HG02763 (cell line): ENCODE data around the gene EZR.
"Not testable (repeated sequence)": the region's sequence is repeated elsewhere in the genome, so short reads cannot be mapped to it uniquely, and the experiment has no call there.

Source experiments
- ATAC-seq: cut with Tn5 transposase; IDR thresholded peaks from one replicate; pipeline ENCODE4 v1.9.1; 2021; ENCODE audit warnings: mild to moderate bottlenecking, moderate library complexity; ENCODE audit not compliant: unreplicated experiment

The EZR gene

DNA sequence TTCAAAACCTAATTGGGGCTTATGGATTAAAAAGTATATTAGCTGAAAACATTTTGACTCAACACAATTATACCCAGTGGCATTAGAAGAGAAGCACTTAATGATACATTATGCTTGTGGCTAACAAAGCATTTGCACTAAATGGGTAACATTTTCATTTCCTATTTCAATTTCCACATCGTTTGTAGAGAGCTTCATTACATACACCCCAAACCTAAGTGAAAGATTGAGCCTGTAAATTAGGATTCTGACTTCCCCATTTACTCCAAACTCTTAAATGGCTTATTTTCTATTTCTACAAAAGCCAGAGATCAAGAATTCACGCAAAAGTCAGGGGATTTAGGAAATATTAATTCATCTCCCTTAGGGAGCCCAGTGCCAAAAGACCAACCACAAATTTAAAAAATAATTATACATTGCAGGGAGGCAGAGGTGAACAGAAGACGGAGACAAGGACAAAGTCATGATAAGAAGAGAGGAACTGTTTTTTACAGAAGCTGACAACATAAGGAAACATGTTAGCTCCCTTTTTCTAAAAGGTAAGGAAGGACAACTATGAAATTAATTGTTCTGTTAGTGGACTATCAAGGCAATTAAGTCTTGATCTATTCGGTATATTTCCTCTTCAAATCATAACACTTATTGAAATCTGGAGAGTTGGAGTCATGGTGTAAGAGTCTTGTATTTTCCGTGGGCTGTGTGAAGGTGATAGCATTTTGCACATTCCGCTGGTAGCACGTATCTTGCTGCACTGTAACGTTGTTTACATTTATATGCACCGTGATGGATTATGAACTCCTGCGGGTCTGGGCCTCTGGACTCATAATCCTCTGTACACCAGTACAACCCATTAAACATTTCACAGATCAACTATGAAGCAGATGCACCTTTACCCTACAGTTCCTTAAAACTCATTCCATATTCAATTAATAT lies 24.8 kb upstream of the EZR start:
- ATAC-seq = no peak

DNA sequence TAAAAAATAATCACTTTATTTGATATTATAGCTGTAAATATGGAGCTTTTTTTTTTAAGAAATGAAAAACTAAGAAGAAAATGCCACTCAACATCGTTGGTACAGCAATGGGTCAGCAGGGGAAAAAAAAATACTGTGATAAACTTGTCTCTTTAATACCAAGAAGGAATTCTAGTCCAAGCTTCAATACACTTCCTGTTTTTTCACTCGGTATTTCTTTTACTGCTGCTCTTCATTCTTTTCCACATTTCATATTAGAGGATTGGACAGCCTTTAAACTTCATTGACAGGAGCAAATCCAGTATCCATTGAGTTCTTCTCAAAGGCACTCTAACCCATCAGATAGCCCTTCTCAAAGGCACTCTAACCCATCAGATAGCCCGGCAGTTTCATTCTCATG lies 22.2 kb upstream of the EZR start:
- ATAC-seq = no peak

DNA sequence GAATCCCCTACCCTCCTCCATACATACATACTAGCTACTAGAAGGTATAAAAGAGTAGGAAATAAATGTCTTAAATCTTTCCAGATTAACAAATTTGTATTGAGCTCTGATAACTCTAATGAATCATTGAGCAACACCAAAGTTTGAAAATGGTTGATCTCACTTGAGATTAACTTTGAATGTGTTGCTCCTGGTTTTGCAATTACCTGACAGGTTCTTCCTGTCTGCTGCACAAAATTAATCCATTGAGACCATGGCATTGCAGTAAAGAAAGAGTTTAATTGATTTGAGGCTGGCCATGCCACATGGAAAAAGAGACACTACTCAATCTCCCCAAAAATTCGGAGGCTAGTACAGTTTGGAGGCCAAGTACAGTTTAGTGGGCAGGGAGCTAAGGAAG lies 21.3 kb upstream of the EZR start:
- no peak for ATAC-seq

DNA sequence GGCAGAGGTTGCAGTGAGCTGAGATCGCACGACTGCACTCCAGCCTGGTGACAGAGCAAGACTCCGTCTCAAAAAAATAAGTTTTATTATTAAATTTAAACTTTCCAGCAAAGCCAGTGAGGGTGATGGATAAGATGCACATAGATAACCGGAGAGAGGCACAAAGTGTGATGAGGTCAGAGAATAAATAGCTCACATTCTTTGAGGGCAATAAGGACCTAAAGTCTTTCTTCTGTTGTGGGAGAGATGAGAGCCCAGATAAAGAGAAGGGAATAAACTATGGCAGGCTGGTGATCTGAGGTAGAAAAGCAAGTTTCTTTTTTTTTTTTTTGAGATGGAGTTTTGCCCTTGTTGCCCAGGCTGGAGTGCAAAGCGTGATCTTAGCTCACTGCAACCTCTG lies 20.6 kb upstream of the EZR start:
- no peak for ATAC-seq

DNA sequence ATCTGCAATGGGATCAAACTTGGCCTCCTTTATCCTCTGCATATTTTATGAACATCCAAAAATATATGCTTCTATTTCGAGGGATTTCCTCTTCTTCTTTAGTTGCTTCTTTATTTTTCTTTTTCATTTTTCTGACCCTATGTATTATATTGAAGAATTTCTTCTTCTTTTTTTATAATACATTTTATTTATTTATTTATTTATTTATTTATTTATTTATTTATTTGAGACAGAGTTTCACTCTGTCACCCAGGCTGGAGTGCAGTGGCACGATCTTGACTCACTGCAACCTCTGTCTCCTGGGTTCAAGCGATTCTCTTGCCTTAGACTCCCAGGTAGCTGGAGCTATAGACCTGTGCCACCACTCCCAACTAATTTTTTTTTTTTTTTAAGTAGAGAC lies 19.6 kb upstream of the EZR start:
- not testable (repeated sequence) for ATAC-seq

DNA sequence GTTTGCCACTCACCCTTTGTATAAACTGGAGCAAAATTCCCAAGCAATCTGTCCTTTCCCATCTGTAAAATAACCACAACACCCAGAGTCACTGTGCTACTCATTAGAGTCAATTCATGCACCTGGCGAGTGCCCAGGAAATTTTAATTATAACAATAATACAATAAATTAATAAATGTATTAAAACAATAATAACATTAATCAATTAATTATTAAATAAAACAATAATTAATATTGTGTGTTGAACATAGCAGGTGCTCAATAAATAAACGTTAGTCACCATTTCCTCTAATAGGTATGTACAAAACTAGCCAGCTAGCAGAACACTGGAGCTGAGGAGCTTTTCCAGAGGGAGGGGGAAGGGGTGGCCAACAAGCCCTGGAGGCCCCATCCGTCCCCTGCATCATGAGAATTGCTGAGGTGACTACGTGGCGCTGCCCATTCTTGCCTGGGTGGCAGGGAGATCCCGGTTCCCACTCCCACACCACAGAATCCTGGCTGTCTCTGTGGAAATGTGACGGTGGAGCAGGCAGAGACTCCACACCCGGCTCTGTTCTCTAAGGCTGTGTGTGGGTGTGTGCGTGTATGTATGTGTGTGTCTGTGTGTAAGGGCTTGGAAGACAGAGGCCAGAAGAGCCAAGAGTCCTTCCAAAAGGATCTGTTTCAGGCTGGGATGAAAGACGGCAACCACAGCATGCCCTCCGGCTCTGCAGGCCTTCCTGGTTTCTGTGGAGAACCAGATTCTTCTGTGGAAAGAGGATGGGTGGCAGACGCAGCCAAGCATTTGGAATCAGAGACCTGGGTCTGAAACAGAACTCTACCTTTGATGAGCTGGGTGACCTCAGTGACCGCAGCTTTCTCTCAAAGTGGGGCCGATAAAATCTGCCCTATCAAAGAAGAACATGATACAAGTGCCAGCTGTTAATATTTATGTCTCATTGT lies 18.8 kb upstream of the EZR start:
- ATAC-seq = no peak

DNA sequence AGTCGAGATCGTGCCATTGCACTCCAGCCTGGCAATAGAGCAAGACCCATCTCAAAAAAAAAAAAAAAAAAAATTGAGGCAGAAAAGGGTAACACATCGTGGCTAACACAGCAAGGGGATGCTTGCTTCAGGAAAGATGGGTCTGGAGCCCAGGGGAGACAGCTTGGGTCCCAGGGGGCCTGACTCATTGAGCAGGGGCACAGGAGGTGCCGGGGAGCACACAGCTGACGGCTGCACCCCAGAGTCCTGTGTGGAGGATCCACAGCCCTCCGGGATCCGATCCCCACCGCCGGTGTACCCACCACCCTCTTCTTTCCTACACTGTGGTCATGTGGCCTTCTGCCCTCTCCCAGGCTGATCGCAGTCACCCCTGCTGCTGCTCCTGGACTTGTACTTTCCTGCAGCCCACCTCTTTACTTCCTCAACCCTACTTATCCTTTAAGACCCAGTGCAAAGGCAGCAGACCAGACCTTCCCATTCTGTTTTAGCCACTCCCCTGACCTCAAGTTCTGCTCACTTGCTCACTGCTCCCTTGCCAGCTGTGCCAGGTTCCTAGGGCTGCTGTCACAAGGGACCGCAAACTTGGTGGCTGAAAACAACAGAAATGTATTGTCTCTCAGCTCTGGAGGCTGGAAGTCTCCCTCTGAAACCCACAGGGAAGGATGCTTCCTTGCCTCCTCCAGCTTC lies 17.6 kb upstream of the EZR start:
- no peak for ATAC-seq

DNA sequence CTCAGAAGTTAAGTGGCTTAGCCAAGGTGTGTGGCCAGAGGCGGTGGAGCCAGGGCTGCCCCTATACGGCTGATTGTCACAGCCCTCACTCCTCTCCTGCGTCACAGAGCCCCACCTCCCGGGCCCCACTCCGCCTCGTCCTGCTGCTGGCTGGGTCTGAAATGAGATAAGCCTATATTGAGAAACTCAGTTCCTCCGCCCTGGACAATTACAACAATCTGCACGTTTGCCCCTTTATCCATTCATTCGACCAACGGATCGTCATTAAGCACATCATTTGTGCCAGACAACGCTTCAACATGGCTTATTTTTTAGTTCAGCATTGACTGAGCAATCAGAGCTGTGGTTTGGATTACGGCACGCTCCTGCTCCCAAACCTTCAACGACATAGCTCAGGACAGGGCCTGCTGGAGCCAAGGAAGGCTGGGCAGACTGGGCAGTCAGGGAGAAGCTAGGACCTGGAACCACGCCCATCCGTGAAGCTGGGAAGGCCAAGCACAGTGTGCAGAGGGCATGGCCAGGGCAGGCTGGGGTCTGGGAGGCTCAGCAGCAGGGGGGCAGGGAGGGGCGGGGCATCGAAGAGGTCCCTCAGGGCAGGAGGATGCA lies 16.6 kb upstream of the EZR start:
- ATAC-seq = no peak

DNA sequence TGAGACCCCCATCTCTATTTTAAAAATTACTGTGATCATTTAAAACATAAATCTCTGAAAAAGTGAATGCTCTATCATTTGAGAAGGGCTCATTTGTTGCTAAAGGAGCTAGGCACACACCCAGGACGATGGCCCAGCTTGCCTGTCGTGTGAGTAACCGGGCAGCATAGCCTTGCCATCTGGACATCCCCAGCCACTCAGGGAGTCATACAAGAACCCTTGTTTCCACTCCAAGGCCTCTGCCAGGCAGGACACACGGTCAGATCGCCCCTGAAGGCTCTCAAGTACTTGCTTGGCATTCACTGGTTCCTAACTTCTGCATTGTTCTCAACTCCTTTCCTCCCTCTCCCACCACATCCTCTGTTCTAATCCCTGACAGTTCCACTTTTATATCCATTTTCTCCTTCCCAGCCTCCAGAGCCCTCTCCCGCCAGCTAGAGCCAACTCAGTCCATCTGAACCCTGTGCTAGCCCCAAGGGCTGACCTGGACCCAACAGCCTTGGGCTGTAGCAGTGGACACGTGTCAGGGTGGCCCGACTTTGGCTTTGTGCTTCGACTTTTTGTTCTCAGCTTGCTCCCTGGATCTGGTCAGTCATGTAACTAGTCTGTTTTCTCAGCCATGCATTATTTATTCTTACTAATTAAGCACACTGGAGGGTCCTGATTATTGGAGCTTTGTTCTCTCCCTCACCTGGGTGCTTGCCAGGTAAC lies 15.7 kb upstream of the EZR start:
- no peak for ATAC-seq

DNA sequence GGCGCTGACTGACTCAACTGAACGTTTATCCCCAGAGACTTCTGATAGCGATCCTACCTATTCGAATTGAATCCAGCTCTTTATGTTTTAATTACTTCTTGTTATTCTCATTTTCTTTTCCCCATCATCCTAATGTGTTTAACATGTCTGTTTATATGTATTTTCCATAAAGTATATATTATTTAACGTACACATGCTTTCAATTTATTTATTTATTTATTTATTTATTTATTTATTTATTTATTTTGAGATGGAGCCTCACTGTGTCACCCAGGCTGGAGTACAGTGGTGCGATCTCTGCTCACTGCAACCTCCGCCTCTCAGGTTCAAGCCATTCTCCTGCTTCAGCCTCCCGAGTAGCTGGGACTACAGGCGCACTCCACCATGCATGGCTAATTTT lies 13.6 kb upstream of the EZR start:
- not testable (repeated sequence) for ATAC-seq

DNA sequence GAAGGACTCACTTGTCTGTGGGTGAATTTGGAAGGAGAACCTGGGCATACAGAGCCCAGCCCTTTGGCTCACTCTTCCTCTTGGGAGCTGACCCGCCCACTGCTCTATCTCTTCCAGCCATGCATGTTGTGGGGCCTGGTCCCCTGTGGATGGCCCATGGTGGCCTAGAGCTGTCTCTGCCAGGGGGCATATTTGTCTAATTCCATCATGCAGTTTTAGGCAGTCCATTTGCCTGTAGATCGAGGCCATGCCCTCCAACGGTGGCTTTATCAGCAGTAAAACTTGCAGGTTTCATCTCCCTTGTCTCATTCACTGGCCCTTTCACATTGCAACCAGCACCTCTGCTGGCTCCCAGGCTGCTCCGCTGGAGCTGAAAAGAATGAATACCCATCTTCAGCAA lies 12.9 kb upstream of the EZR start:
- ATAC-seq = no peak

DNA sequence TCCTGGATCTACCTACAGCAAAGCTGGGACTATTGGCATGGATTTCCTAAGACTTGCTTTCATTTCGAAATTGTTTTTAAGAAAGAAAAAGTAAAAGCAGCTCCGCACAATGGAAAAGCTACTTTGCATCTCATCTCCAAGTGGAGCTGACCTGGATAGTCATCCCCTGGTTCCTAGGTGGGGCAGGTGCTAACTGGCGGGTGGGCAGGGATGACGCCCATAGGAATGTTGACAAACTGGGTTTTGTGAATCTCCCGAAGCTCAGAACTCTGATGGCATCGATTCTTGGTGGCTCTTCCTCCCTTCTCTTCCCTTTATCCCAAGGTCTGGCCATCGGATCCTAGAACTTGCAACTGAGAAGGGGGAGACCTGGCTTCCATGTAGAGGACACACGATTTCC lies 12.4 kb upstream of the EZR start:
- no peak for ATAC-seq

DNA sequence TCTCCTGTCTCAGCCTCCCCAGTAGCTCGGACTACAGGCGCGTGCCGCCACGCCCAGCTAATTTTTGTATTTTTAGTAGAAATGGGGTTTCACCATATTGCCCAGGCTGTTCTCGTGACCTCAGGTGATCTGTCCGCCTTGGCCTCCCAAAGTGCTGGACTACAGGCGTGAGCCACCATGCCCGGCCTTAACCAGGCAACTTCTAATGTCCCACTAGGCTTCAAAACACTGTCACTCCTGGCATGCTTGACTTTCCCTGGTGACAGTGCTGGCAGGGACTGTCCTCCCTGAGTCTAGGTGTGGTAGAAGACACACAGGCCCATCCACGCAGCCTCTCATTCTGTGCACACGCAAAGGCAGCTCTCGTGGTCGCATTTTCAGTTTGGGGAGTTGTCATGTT lies 11.6 kb upstream of the EZR start:
- no peak for ATAC-seq

DNA sequence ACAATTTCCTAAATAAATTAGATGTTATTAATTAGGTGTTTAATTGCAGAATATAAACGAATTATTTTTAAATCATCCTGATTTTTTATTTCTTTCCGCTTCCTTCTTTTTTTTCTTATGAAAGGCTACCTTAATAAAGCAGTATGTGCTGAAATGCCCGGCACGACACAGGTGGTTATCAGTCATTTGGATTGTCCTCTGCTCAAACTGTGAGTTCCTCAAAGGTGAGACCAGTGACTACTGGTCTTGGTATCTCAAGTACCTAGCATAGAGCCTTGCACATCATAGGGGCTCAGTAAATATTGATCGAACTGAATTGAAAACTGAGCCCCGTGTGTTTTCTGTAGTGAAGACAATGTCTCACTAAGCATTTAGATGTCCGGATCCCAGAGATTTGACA lies 9.6 kb upstream of the EZR start:
- no peak for ATAC-seq

DNA sequence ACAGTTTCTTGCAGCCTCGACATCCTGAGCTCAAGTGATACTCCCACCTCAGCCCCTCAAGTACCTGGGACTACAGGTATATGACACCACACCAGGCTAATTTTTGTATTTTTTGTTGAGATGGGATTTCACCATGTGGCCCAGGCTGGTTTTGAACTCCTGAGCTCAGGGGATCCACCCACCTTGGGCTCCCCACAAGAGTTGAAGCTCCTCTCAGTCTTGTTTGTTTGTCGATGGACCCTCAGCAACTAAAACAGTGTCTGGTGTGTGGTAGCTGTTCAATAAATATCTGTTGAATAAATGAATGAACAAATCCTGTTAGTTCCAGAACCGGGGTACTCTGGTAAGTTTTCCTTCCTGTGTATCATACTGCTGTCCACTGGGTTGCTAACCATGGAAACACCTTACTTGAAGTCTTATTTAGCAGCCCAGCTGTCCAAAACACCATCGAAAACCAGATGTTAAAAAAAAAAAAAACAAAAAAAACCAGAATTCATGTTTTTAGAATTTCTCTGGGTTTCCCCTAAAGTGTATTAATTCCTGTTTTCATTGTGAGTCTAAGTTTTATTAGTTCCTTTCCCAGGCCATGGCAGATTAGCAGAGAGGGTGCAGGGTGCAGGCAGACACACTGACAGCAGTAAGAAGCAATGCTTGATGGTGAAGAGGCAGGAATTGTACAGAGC lies 7.8 kb upstream of the EZR start:
- no peak for ATAC-seq

DNA sequence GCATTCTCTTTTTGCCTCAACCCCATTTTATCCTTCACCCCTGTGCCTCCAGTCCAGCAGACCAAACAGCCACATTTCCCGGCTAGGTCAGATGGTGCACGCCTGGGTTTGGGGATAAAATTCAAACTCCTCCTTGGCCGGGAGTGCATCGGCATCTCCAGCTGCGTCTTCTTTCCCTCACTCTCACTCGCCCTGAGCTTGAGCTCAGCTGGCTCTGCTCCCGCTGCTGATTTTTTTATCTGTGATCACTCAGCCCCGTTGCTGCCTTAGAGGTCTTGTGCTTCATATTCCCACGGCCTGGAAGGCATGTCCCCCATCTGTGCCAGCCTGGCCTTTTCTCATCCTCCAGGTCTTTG lies 6.8 kb upstream of the EZR start:
- ATAC-seq = no peak

DNA sequence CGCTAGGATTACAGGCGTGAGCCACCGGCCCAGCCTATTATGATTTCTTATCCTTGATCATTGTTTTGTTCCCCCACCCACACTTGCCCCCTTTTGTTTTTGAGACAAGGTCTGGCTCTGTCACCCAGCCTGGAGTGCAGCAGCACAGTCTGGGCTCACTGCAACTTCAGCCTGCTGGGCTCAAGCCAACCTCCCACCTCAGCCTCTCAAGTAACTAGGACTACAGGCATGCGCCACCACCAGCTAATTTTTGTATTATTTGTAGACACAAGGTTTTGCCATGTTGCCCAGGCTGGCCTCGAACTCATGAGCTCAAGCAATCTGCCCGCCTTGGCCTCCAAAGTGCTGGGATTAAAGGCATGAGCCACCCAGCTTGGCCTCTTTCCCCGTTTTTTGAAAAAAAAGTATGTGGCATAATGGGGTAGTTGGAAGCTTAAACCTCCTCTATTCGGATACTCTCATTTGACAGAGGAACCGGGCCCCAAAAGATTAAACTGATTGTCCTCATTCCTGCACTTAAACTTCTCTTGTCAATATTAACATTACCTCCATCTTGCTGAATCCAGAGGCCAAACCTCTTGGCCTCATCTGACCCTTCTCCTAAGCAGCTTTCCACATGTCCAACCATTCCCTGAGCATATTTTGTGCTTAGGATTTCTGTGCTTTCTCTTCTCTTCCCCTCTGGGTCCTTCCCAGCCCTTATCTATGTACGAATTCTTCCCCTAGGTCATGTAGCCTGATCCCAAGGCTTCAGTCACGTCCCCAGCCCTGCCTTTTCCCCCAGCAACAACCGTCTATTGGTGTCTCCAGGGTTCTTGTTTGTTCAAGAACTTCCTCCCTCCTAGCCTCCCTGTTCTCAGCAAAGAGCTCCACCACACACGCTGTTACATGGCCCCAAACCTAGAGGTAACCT lies 6.1 kb upstream of the EZR start:
- ATAC-seq = no peak

DNA sequence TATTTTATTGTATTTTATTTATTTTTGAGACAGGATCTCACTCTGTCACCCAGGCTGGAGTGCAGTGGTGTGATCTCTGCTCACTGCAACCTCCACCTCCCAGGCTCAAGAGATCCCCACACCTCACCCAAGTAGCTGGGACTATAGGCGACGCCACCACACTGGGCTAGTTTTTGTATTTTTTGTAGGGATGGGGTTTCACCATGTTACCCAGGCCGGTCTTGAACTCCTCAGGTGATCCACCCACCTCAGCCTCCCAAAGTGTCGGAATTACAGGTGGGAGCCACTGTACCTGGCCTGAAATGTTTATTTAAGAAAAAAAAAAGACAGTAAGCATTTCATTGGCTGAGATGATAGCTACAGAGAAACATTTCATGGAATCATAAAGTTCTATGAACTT lies 4.4 kb upstream of the EZR start:
- ATAC-seq = not testable (repeated sequence)
